Heart right ventricle (tissue), 16 donors: Measurements from ENCODE around the gene RAB44. TPM values are rescaled to one million over a fixed set of nuclear protein-coding genes. Genes with fewer than 3 reads are reported as not detected.

Source experiments
- ATAC-seq, 8 donors: fragments of 200-7000 bp; cut with Tn5 transposase; one replicate each; pipeline ENCODE4 v1.9.1; 2020; ENCODE audit warnings: mild to moderate bottlenecking in 8 of 8, moderate library complexity in 8 of 8, moderate number of reproducible peaks in 1 of 8
- DNase-seq, 2 donors: peaks; one replicate each; pipeline ENCODE4 v3.0.0-alpha.2; 2020
- H3K27ac ChIP-seq, 10 donors: fragments of 200-600 bp; sonication (generic) in 2 of 10; one replicate each; pipeline versions ENCODE4 v1.5.0 to v1.8.0; 2020 to 2022; ENCODE audit warnings: mild to moderate bottlenecking in 3 of 10
- H3K27me3 ChIP-seq, 7 donors: fragments of 200-600 bp; one replicate each; pipeline ENCODE4 v1.8.0; 2021 to 2022; ENCODE audit warnings: mild to moderate bottlenecking in 2 of 7
- H3K36me3 ChIP-seq, 9 donors: fragments of 200-600 bp; sonication (generic) in 1 of 9; one replicate each; pipeline versions ENCODE4 v1.5.0 to v1.8.0; 2020 to 2022; ENCODE audit warnings: mild to moderate bottlenecking in 2 of 9
- H3K4me1 ChIP-seq, 9 donors: fragments of 200-600 bp; sonication (generic) in 1 of 9; one replicate each; pipeline versions ENCODE4 v1.5.0 to v1.8.0; 2020 to 2022; ENCODE audit warnings: mild to moderate bottlenecking in 4 of 9
- H3K4me3 ChIP-seq, 10 donors: fragments of 200-600 bp; sonication (generic) in 2 of 10; one replicate each; pipeline versions ENCODE4 v1.5.0 to v1.8.0; 2020 to 2022; ENCODE audit warnings: mild to moderate bottlenecking in 7 of 10, moderate library complexity in 2 of 10
- H3K9me3 ChIP-seq, 11 donors: fragments of 200-600 bp in 10 of 11; sonication (generic) in 2 of 11; one replicate each; pipeline versions ENCODE4 v1.5.0 to v1.8.0; 2013 to 2022; ENCODE audit warnings: mild to moderate bottlenecking in 2 of 11, control low read depth in 1 of 11, moderate library complexity in 1 of 11
- WGBS, 2 donors: extraction: QIAGEN DNeasy Blood & Tissue Kit; methylation state at CpG; one replicate each; pipeline ENCODE4 v1.1.7; 2013; ENCODE audit warnings: inconsistent platforms in 1 of 2; 5-methylcytosine and 5-hydroxymethylcytosine counted together
- intact Hi-C, 10 donors: fragments of 100-400 bp; cut with DNase I; formaldehyde crosslinking; loops; one replicate each; pipeline versions ENCODE4 v1.11.1 to v1.14.2; 2022
- polyA plus RNA-seq, 2 donors: library from polyadenylated mRNA; stranded (reverse); fragments of 200-250 nt; gene quantifications; one replicate each; pipeline ENCODE4 v1.2.3, GENCODE V29; 2013
- total RNA-seq, 10 donors: library from RNA; stranded (reverse); fragmentation: NEBNext Ultra II Directional in 3 of 10; extraction: Animal tissue kit (Norgen Biotek cat#: 25700) in 3 of 10; gene quantifications; one replicate each; pipeline versions ENCODE4 v1.2.1 to v1.2.4, GENCODE V29; 2021 to 2023
- TF ChIP-seq, protein P1 (sequence below), 9 donors: fragments of 200-600 bp; sonication (generic) in 2 of 9; IDR thresholded peaks; one replicate each; pipeline versions ENCODE4 v1.5.0 to v1.8.0; 2021 to 2022; ENCODE audit warnings: antibody characterized with exemption in 9 of 9, mild to moderate bottlenecking in 5 of 9, moderate library complexity in 1 of 9
- donor health status: Arrhythmogenic right ventricular cardiomyopathy.
- donor health status: ischemic (EF 13 %, LVEDD 7.1; RV severe dilation, severe dysfunction).
- donor health status: healthy with polysubstance abuse.
- donor health status: DM: no; HTN: yes; CAD: no.
- donor health status: DM: no; HTN: no; CAD: no.
- donor health status: ischemic (EF 25% LVEDD 6.9; RV normal size, moderate dysfunction).
- donor health status: ischemic (EF 25% LVEDD 5.7; RV mildly dilated, moderate dysfunction).
- donor health status: healthy.
- donor health status: DM: yes; HTN: yes; CAD: no.
- donor health status: Ischemic cardiomyopathy.
- donor health status: ischemic (EF 35%, LVEDD 5.7; RV mildly dilated, moderate dysfunction).
- donor health status: nonischemic (EF 11% LVEDD 7.7; RV severe dilation, severe dysfunction).
- donor health status: DM: yes; HTN: yes; CAD: no.
- donor health status: PGD.
- donor health status: ischemic (EF 29% LVEDD 5.4; RV normal size, mild dysfunction).
- donor health status: nonischemic (EF 23%, LVEDD 6.1; RV moderate dilation, normal function).

Gene RAB44
- total and polyA plus RNA-seq, 12 donors: 0.03 to 0.39 (median 0.06) TPM; not detected in 6

DNA sequence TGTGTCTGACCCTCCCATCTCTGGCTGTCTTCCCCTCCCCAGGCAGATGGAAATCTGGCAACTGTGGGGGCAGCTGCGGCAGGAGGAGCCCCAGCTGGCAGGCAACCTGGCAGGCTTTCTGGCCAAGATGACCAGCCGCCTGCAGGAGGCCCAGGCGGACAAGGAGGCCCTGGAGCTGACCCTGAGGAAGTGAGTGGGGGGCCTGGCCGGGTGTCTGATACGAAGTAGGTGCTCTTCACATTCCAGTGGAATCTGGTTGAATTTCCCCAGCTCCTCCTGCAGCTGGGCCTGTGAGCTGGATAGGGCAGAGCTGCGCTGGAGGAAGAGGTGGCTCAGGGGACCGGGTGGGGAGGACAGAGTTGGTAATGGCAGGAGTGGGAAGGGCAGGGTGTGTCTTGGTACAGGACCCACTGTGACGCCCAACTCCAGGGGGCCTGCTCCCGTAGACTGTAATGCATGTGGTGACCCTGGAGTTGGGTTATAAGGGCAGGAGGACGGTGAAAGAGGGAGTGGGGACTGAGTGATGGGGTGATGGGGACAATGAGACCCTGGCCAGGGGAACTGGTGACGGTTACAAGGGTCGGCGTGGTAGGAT, 19.7 kb downstream of the RAB44 start:
- no peaks in the 10 kb centered on the region for H3K9me3 ChIP-seq
- intact Hi-C loops: no loop called here
- H3K36me3 ChIP-seq: no peaks in the 10 kb centered on the region
- no peaks in the 10 kb centered on the region for H3K27me3 ChIP-seq
- ATAC-seq: no peak
- no peaks in the 10 kb centered on the region for H3K4me1 ChIP-seq
- TF ChIP-seq, protein P1, sequence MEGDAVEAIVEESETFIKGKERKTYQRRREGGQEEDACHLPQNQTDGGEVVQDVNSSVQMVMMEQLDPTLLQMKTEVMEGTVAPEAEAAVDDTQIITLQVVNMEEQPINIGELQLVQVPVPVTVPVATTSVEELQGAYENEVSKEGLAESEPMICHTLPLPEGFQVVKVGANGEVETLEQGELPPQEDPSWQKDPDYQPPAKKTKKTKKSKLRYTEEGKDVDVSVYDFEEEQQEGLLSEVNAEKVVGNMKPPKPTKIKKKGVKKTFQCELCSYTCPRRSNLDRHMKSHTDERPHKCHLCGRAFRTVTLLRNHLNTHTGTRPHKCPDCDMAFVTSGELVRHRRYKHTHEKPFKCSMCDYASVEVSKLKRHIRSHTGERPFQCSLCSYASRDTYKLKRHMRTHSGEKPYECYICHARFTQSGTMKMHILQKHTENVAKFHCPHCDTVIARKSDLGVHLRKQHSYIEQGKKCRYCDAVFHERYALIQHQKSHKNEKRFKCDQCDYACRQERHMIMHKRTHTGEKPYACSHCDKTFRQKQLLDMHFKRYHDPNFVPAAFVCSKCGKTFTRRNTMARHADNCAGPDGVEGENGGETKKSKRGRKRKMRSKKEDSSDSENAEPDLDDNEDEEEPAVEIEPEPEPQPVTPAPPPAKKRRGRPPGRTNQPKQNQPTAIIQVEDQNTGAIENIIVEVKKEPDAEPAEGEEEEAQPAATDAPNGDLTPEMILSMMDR (IDR thresholded peaks at IDR 0.05): no peak
- WGBS, 2 donors: 70 to 73% methylated on average over 13 of the region's 13 CpGs
- H3K4me3 ChIP-seq: no peak overlapping the region
- no peak overlapping the region for H3K27ac ChIP-seq
- DNase-seq: no peak

DNA sequence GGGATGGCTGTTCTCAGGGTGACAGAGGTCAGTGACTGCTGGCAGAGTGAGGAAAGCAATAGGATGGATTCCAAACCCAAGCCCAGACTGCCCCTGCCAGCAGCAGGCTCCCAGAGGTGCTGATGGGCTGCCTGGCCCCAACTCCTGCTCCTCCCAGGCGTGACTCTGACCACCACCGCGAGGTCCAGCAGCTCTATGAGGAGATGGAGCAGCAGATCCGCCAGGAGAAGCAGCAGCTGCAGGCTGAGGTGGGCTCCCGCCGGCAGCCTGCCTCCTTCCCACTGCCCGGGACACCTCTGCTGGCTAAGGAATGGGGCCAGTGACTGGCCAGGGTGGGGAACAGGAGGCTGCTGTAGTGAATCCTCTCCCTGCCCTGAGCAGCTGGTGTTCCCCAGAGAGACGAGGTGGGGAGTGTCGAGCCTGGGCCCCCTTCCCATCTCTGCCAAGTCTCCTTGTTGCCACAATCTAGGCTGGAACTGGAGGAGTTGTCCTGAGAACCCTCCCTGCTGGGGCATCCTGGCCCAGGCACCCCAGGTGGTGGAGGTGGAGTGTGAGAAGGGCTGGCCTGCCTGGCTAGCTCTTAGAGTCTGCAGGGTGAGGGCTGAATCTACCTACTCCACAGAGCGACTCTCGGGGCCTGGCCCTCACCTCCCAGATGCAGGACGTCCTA, 20.4 kb downstream of the RAB44 start:
- TF ChIP-seq, protein P1 (IDR thresholded peaks at IDR 0.05): no peak
- Histone ChIP-seq H3K4me1 (no peaks in the 10 kb centered on the region), H3K9me3 (no peaks in the 10 kb centered on the region), H3K27me3 (no peaks in the 10 kb centered on the region), H3K27ac (no peak overlapping the region), H3K4me3 (no peak overlapping the region), H3K36me3 (no peaks in the 10 kb centered on the region)
- DNase-seq (no peak), ATAC-seq (no peak)
- WGBS, 2 donors: 81 to 82% methylated on average over 12 of the region's 12 CpGs
- intact Hi-C loops: no loop called here

DNA sequence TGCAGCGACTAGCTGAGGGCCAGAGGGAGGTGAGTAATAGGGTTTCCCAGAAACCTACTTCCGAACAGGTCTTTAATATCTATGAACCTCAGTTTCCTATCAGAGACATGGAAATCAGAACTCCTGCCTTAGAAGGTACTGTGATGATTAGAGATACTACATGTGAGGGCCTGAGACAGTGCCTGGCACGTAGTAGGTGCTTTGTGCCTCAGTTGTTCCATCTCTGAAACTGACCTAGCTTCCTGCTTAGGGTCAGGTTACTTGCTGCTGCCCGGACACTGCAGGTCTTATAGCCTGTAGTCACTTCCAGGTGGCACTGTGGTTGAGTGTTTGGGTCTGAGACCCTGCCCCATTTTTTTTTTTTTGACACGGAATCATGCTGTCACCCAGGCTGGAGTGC, 20.9 kb downstream of the RAB44 start:
- WGBS, 2 donors: 82 to 85% methylated on average over 5 of the region's 5 CpGs
- intact Hi-C loops: no loop called here
- DNase-seq: no peak

DNA sequence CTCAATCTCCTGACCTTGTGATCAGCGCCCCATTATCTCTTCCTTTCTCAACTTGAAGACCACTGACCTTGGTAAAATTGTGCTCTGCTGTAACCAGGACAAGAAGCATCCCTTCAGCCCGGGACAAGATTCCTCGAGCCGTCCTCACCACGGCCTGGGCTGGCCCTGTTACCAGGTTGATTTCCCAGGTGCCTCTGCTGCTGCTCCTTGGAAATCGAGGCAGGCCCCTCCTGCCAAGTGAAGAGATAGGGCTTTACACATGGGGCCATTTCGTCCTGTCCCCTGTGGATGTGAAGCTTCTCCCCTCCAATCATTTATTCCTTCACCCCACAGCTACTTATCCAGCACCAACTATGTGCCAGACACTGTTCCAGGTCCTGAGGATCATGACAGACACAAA, 21.5 kb downstream of the RAB44 start:
- Histone ChIP-seq H3K36me3 (no peaks in the 10 kb centered on the region), H3K9me3 (no peaks in the 10 kb centered on the region), H3K4me3 (no peak overlapping the region), H3K27ac (no peak overlapping the region), H3K4me1 (no peaks in the 10 kb centered on the region), H3K27me3 (no peaks in the 10 kb centered on the region)
- no peak for ATAC-seq
- WGBS, 2 donors: 88 to 95% methylated on average over 7 of the region's 7 CpGs
- intact Hi-C loops: no loop called here
- no peak for DNase-seq
- TF ChIP-seq, protein P1 (IDR thresholded peaks at IDR 0.05): no peak

More for the DNA sequence above, 20.9 kb downstream of the RAB44 start:
- Histone ChIP-seq H3K4me1 (no peaks in the 10 kb centered on the region), H3K36me3 (no peaks in the 10 kb centered on the region), H3K4me3 (no peak overlapping the region), H3K27ac (no peak overlapping the region), H3K27me3 (no peaks in the 10 kb centered on the region), H3K9me3 (no peaks in the 10 kb centered on the region)
- ATAC-seq: no peak
- TF ChIP-seq, protein P1 (IDR thresholded peaks at IDR 0.05): no peak
